Globus pallidus (tissue), 1 donor: ENCODE measurements around the gene GASK1B.

Experiments
- DNase-seq: peaks from one replicate; pipeline ENCODE4 v3.0.0-alpha.2; 2015; ENCODE audit warnings: low spot score

Gene GASK1B

DNA sequence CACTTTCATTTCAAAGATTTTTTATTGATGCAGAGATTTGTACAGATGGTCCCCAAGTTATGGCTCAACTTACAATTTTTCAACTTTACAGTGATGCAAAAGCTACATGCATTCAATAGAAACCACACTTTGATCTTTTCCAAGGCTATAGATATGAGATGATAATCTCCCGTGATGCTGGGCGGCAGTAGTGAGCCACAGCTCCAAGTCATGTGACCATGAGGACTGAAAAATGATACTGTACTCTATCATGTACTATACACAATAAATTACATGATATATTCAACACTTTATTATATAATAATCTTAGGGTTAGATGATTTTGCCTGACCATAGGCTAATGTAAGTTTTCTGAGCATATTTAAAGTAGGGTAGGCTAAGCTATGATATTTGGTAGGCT is 14.0 kb upstream of the GASK1B start:
- no peak for DNase-seq

- no peak for DNase-seq
Observed at GRCh38 chr4:158182736-158183135, 9.9 kb upstream of the GASK1B start.

GRCh38 chr4:158181906-158182305 is 9.1 kb upstream of the GASK1B start:
- DNase-seq: no peak

DNA sequence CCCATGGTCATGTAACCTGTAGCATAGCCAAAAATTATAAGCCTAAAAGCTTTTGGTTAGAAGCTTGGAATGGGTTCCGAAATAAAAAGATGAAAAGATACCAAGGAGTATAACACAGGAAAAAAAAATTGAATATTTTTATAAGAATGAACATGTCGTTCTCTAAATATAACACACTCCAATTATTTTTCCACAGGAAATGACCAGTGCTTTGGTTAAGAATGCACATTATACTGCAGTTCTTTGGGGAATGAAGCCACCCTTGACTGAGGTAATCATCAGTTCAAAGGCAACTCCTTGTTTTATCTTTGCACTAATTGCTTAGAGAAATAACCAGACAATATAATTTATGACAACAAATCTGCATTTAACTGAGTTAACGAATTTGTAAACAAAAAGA is 6.6 kb upstream of the GASK1B start:
- no peak for DNase-seq

- DNase-seq: no peak
Observed at GRCh38 chr4:158176776-158177175, 4.0 kb upstream of the GASK1B start.

GRCh38 chr4:158176108-158176507 is 3.3 kb upstream of the GASK1B start:
- DNase-seq: no peak

- DNase-seq: no peak
Observed at GRCh38 chr4:158170691-158171561, 1.9 kb downstream of the GASK1B start.

GRCh38 chr4:158169931-158170690 is 2.7 kb downstream of the GASK1B start:
- DNase-seq: no peak

DNA sequence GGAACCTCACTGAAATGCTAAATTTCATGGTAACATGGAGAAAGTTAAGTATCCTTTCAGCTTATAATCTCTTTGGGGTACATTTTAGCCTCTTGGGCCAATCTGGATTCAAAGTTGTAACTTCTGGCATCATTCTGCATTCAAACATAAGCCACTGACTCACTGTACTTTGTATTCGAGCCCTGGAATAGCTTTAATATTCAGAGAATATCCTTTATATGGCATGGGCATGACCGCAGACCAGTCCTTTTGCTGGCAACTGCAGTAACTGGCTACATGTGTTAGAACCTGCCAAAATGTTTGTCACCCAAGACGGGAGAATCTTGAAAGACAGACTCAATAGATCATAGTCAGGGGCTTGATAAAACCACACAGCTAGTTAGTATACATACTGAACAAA is 3.3 kb downstream of the GASK1B start:
- DNase-seq: no peak

GRCh38 chr4:158168606-158169005 is 4.2 kb downstream of the GASK1B start:
- DNase-seq: no peak

GRCh38 chr4:158166701-158167100 is 6.1 kb downstream of the GASK1B start:
- DNase-seq: no peak

DNA sequence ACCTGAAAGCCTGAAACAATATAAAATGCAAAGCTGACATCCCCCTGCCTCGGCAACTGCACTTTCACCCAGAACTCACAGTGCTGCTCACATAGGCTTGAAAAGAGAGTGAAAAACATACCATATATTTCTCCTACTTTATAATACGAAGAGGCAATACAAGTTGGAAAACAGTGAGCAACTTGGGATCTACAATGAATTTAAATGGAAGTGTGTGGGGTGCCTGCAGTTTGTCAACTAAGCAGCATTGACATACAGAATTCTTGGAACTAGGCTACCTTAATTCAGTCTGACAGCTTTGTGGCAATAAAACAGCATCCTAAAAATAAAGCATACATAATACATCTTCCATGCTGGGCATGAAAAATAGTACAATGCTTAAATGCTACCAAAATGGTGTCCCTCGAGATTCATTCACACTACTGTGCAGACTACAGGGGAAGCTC is 8.0 kb downstream of the GASK1B start:
- no peak for DNase-seq

DNA sequence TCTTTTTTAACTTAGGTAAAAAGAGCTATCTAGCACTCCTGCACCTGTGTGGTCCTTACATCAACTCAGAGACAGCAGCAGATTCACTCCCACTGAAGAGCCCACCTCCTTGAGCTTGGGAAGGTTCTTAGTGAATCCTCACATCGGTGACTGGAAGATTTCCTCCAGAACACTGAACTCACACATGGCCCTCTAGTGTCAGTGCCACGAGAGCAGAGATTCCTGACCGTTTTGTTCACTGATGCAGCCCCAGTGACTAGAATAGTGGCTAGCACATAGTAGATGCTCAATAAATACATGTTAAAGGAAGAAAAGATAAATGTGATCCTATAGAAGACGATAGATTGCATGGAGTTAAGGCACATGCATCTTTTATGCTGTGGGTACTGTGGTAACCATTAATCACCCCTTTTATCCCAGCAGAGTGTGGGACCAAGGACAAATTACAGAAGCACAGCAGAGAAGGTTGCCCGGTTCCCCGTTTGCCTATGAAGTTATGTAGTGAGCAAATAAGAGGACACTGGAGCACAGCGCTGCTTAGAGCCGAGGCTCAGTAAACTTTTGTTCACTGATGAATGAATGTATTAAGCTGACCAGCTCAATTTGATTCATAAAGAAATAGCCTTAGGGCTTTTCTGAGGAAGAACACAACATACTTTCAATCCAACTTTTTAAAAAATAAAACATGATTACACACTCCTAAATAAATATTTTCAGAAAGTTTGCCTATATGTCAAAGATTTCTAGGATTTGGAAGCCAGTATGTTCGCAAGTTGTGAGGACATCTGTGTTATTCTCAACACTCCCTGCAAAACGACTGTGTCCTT is 8.7 kb downstream of the GASK1B start:
- no peak for DNase-seq

- DNase-seq: no peak
Observed at GRCh38 chr4:158162631-158163030, 10.2 kb downstream of the GASK1B start.

DNA sequence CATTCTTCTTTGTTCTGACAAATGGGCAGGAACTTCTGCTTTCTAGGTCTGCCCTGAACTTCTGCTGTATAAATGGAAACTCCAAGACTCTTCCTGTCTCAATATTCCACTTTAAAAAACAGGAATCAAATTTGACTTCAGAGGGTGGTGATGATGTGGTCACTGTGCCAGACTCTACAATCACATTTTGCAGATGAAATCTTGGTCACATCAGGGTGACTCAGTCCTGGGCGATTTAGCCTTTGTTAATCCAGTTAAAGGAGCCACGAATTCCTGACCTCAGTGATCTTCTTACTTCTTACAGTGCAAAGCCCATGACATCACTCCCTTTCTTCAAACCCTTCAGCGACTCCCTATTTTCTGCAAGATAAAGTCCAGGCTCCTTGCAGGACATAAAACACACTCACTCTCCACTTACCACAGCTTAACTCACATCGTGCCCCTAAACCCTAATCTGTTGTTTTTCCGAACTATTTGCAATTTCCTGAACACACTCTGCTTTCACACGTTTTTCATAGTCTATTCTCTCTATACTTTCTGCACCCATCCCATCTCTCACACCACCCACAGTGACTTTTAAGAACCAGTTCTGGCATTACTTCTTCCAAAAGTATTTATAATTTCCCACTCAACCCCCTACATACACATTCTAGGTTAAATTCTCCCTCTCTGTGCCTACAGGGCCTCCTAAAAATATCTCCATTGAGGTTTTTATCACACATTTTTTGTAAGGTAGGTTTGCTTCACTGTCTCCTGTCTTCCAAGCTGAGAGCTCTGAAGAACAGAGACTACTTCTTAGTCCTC is 11.1 kb downstream of the GASK1B start:
- DNase-seq: no peak

GRCh38 chr4:158159718-158160094 is 13.1 kb downstream of the GASK1B start:
- no peak for DNase-seq

GRCh38 chr4:158159054-158159717 is 13.6 kb downstream of the GASK1B start:
- no peak for DNase-seq

GRCh38 chr4:158157412-158157811 is 15.4 kb downstream of the GASK1B start:
- no peak for DNase-seq

DNA sequence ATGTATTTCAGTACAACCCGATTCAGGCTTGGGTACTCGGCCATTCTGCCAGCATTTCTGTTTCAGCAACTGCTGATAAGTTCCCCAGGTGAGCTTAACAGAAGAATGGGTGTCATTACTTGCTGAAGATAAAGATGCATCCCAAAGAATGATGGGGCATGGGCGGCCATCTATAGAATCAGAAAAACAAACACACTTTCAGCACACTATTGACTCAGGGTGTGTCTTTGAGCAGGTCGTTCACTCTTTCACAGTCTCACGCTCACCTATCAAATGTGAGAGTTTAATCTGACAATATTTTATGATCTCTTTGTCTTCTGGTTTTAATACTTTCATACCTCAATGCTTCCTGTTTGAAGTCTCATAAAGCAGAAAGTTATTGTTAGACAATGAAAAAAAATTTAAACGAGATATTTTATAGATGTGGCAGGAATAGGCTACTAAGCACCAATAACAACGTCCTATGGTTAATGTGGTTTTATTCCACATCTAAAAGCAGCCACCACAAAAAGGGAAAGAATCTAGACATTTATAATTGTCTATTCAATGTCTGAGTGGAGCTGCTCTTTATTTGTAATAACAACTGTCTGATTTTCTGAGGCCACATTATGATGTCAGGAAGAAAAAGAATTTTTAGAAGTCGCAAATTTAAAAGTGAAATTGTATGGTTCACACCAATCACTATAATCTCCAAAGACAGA is 17.0 kb downstream of the GASK1B start:
- no peak for DNase-seq

DNA sequence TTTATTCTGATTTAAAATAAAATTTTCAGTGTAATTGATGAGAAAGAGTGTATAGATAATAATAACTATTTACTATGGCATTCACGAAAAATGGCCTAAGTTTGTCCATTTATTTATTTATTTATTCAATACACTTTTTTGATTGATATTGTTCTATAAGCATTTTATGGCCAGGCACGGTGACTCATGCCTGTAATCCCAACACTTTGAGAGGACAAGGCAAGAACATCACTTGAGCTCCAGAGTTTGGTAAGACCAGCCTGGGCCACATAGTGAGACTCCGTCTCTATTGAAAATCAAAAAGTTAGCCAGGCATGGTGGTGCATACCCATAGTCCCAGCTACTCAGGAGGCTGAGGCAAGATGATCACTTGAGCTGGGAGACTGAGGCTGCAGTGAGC is 25.7 kb downstream of the GASK1B start:
- no peak for DNase-seq
